SU-DHL-6 (cell line): Measurements from ENCODE around the gene PRR14.

Experiments
- EZH2phosphoT487 ChIP-seq: fragments of 200-600 bp; sonication (generic), shearing (Covaris generic); conservative IDR thresholded peaks from 2 replicates; pipeline ENCODE4 v1.6.1; 2018; ENCODE audit warnings: mild to moderate bottlenecking, antibody characterized with exemption, low read length, moderate library complexity, mixed read lengths
- TF ChIP-seq, protein P1 (sequence below): fragments of 200-600 bp; sonication (generic); IDR thresholded peaks from one replicate; pipeline ENCODE4 v1.5.1; 2017; ENCODE audit warnings: antibody characterized with exemption, mild to moderate bottlenecking, low read length, moderate library complexity; ENCODE audit not compliant: insufficient read depth, poor library complexity, severe bottlenecking

DNA sequence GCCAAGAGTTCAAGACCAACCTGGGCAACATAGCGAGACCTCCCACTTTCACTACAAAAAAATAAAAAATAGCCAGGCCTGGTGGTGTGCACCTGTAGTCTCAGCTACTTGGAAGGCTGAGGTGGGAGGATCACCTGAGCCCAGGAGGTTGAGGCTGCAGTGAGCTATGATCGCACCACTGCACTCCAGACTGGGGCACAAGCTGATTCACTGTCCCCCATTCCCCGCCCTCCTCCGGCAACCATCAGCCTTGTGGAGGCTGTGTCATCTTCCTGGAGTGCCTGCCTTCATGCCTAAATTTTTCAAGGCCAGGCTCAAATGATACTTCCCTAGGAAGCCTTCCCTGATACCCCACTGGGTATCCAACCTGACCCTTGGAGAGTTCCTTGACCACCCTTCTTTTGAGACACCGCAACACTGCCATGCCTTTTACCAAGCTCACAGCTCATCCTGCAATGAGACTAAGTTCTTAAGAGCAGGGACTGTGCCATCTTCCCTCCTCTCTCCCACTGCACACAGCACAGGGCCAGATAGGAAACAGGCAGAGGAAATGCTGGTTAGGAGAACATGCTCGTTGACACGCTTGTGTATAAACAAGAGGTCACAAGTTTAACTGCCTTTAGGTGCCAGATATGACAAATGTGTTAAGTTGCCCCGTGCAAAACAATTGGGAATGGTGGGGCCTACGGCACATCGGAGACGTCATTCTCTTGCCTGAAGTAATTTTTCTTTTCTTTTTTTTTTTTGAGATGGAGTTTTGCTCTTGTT lies 44.4 kb downstream of the PRR14 start:
- TF ChIP-seq, protein P1, sequence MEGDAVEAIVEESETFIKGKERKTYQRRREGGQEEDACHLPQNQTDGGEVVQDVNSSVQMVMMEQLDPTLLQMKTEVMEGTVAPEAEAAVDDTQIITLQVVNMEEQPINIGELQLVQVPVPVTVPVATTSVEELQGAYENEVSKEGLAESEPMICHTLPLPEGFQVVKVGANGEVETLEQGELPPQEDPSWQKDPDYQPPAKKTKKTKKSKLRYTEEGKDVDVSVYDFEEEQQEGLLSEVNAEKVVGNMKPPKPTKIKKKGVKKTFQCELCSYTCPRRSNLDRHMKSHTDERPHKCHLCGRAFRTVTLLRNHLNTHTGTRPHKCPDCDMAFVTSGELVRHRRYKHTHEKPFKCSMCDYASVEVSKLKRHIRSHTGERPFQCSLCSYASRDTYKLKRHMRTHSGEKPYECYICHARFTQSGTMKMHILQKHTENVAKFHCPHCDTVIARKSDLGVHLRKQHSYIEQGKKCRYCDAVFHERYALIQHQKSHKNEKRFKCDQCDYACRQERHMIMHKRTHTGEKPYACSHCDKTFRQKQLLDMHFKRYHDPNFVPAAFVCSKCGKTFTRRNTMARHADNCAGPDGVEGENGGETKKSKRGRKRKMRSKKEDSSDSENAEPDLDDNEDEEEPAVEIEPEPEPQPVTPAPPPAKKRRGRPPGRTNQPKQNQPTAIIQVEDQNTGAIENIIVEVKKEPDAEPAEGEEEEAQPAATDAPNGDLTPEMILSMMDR, result no peak
- TF ChIP-seq EZH2phosphoT487, result no peak
